CD4-positive, alpha-beta T cell (primary cell): Measurements from ENCODE around the gene ELAPOR2. TPM values are rescaled to one million over a fixed set of nuclear protein-coding genes. Genes with fewer than 3 reads are reported as not detected.

Experiments used
- ATAC-seq: fragments of 200-7000 bp; cut with Tn5 transposase; one replicate; pipeline ENCODE4 v1.10.0; 2022; ENCODE audit warnings: mild to moderate bottlenecking; ENCODE audit not compliant: poor library complexity
- CTCF ChIA-PET: fragments of 350-600 bp; sonication (Branson Sonifier 250); formaldehyde crosslinking; loops from one replicate; lab custom pipeline; 2021; ENCODE audit warnings: antibody characterized with exemption, inconsistent platforms; lab: Charles Lee
- POLR2A ChIA-PET: fragments of 350-600 bp; sonication (Branson Sonifier 250); formaldehyde crosslinking; loops from one replicate; lab custom pipeline; 2021; ENCODE audit warnings: antibody characterized with exemption, inconsistent platforms; lab: Charles Lee
- DNase-seq, 14 experiments: peaks; one replicate each; pipeline ENCODE4 v3.0.0-alpha.2; 2013 to 2020; ENCODE audit warnings: mixed read lengths in 2 of 14
- H3K27ac ChIP-seq, 2 donors: one replicate each; pipeline versions ENCODE4 v1.5.1 to v1.7.0; 2013; ENCODE audit warnings: low read length in 2 of 2, low read depth in 1 of 2, mild to moderate bottlenecking in 1 of 2
- H3K27me3 ChIP-seq, 2 experiments: 1 replicate in 1 of 2; 2 replicates in 1 of 2; pipeline versions ENCODE4 v1.6.1 to v1.7.0; 2013; ENCODE audit warnings: low read length in 2 of 2, control low read depth in 1 of 2, mild to moderate bottlenecking in 1 of 2, moderate library complexity in 1 of 2; ENCODE audit not compliant: insufficient read depth in 2 of 2, control insufficient read depth in 1 of 2
- H3K36me3 ChIP-seq: one replicate; pipeline ENCODE4 v1.6.1; 2013; ENCODE audit warnings: low read length, control low read depth; ENCODE audit not compliant: insufficient read depth
- H3K4me1 ChIP-seq: one replicate; pipeline ENCODE4 v1.6.1; 2013; ENCODE audit warnings: low read length, control low read depth; ENCODE audit not compliant: insufficient read depth
- H3K4me3 ChIP-seq: one replicate; pipeline ENCODE4 v1.5.1; 2013; ENCODE audit warnings: mild to moderate bottlenecking, low read length, moderate library complexity
- H3K9me3 ChIP-seq, 2 experiments: 1 replicate in 1 of 2; 2 replicates in 1 of 2; pipeline versions ENCODE4 v1.6.1 to v1.7.0; 2013; ENCODE audit warnings: low read length in 2 of 2, mild to moderate bottlenecking in 2 of 2, control low read depth in 1 of 2, moderate library complexity in 1 of 2; ENCODE audit not compliant: control insufficient read depth in 1 of 2, insufficient read depth in 1 of 2
- H3K27ac Mint-ChIP-seq: one replicate; pipeline ENCODE4 v1.8.0; 2020; ENCODE audit warnings: mixed read lengths
- H3K27me3 Mint-ChIP-seq: one replicate; pipeline ENCODE4 v1.8.0; 2021; ENCODE audit warnings: mixed read lengths
- H3K36me3 Mint-ChIP-seq: one replicate; pipeline ENCODE4 v1.8.0; 2021; ENCODE audit warnings: low read depth, mixed read lengths
- H3K4me1 Mint-ChIP-seq: one replicate; pipeline ENCODE4 v1.8.0; 2021; ENCODE audit warnings: low read depth, mixed read lengths
- H3K4me3 Mint-ChIP-seq: one replicate; pipeline ENCODE4 v1.8.0; 2020; ENCODE audit warnings: mild to moderate bottlenecking, mixed read lengths
- H3K9me3 Mint-ChIP-seq: one replicate; pipeline ENCODE4 v1.8.0; 2020; ENCODE audit warnings: mixed read lengths
- intact Hi-C, 2 experiments: fragments of 100-400 bp; cut with DNase I in 1 of 2; cut with micrococcal nuclease in 1 of 2; formaldehyde crosslinking; loops; one replicate each; pipeline versions ENCODE4 v1.15.1 to v1.9.0; 2023 to 2025; cut with DNase I, micrococcal nuclease
- total RNA-seq, 174 experiments: library from RNA in 2 of 174; stranded (reverse) in 2 of 174; gene quantifications; one replicate each; pipeline ENCODE4 v1.2.3 and lab custom pipeline; 2021 to 2026
- TF ChIP-seq, protein P1 (sequence below): fragments of 200-600 bp; IDR thresholded peaks from one replicate; pipeline ENCODE4 v1.8.0; 2022; ENCODE audit warnings: antibody characterized with exemption, mild to moderate bottlenecking

The ELAPOR2 gene
- total RNA-seq, 2 experiments from 2014 or later = 7.2 to 7.7 TPM

DNA sequence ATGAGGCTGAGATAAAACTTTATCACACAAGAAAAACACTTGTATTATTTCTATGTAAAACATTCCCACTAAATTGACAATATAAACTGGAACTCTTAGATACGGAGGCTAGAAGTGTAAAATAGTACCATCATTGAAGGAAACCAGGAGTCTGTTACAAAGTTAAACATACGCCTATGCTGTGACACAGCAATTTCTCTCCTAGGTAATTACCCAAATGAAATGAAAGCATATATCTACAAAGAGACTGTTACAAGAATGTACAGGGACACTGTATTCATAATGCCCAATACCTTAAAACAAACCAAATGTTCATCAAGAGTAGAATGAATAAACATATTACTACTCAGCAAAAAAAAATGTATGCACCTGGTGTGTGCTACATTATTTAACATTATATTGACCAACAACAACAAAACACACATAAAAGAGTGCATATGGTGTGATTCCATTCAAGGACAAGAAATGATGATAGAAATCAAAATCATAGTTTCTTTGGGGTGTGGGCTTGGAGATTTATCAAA is 33.2 kb upstream of the ELAPOR2 start:
- H3K4me3 ChIP-seq = no peak overlapping the region
- TF ChIP-seq, protein P1, sequence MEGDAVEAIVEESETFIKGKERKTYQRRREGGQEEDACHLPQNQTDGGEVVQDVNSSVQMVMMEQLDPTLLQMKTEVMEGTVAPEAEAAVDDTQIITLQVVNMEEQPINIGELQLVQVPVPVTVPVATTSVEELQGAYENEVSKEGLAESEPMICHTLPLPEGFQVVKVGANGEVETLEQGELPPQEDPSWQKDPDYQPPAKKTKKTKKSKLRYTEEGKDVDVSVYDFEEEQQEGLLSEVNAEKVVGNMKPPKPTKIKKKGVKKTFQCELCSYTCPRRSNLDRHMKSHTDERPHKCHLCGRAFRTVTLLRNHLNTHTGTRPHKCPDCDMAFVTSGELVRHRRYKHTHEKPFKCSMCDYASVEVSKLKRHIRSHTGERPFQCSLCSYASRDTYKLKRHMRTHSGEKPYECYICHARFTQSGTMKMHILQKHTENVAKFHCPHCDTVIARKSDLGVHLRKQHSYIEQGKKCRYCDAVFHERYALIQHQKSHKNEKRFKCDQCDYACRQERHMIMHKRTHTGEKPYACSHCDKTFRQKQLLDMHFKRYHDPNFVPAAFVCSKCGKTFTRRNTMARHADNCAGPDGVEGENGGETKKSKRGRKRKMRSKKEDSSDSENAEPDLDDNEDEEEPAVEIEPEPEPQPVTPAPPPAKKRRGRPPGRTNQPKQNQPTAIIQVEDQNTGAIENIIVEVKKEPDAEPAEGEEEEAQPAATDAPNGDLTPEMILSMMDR = no peak
- intact Hi-C loops = no loop called here
- H3K27ac ChIP-seq = no peak overlapping the region
- H3K36me3 ChIP-seq = no peaks in the 10 kb centered on the region
- POLR2A ChIA-PET = no interaction called here
- Mint-ChIP-seq H3K9me3 (peaks cover 3% of the 10 kb centered on the region), H3K4me1 (no peaks in the 10 kb centered on the region), H3K27me3 (peaks cover 15% of the 10 kb centered on the region), H3K27ac (no peak overlapping the region), H3K4me3 (no peak overlapping the region), H3K36me3 (no peaks in the 10 kb centered on the region)
- no peak for ATAC-seq
- DNase-seq = no peak
- CTCF ChIA-PET = no interaction called here
- H3K4me1 ChIP-seq = no peaks in the 10 kb centered on the region
- H3K9me3 ChIP-seq = no peaks in the 10 kb centered on the region
- no peaks in the 10 kb centered on the region for H3K27me3 ChIP-seq

GRCh38 chr7:87091487-87092066 is 32.1 kb upstream of the ELAPOR2 start:
- H3K36me3 ChIP-seq = no peaks in the 10 kb centered on the region
- CTCF ChIA-PET = no interaction called here
- H3K27me3 ChIP-seq = no peaks in the 10 kb centered on the region
- Mint-ChIP-seq H3K27ac (no peak overlapping the region), H3K4me1 (no peaks in the 10 kb centered on the region), H3K27me3 (peaks cover 15% of the 10 kb centered on the region), H3K4me3 (no peak overlapping the region), H3K36me3 (no peaks in the 10 kb centered on the region), H3K9me3 (peaks cover 3% of the 10 kb centered on the region)
- TF ChIP-seq, protein P1 = no peak
- no peaks in the 10 kb centered on the region for H3K4me1 ChIP-seq
- intact Hi-C loops = no loop called here
- DNase-seq = no peak
- no peak overlapping the region for H3K27ac ChIP-seq
- H3K4me3 ChIP-seq = no peak overlapping the region
- H3K9me3 ChIP-seq = no peaks in the 10 kb centered on the region
- POLR2A ChIA-PET = no interaction called here
- ATAC-seq = no peak

- Histone ChIP-seq H3K4me3 (no peak overlapping the region), H3K4me1 (no peaks in the 10 kb centered on the region), H3K36me3 (no peaks in the 10 kb centered on the region), H3K9me3 (no peaks in the 10 kb centered on the region), H3K27me3 (no peaks in the 10 kb centered on the region), H3K27ac (no peak overlapping the region)
- intact Hi-C loops = no loop called here
- no peak for DNase-seq
- POLR2A ChIA-PET = no interaction called here
- Mint-ChIP-seq H3K4me3 (no peak overlapping the region), H3K36me3 (no peaks in the 10 kb centered on the region), H3K27me3 (peaks cover 4% of the 10 kb centered on the region), H3K9me3 (no peaks in the 10 kb centered on the region), H3K27ac (no peak overlapping the region), H3K4me1 (no peaks in the 10 kb centered on the region)
- CTCF ChIA-PET = no interaction called here
- TF ChIP-seq, protein P1 = no peak
- ATAC-seq = no peak
These were observed 24.5 kb upstream of the ELAPOR2 start for GRCh38 chr7:87083865-87084519.
